GM12878 (cell line): ENCODE measurements around the gene AK5. TPM values are rescaled to one million over a fixed set of nuclear protein-coding genes. Genes with fewer than 3 reads are reported as not detected.
A peak's percentile ranks its signal among the peaks of the same experiment; 100 is the strongest.

ENCODE experiments used
- ATAC-seq: fragments of 200-7000 bp; cut with Tn5 transposase; 3 replicates; pipeline ENCODE4 v1.9.1; 2020; ENCODE audit warnings: mild to moderate bottlenecking, moderate library complexity
- BruUV-seq: library from RNA; stranded (reverse); fragments of 400-500 nt; replicated peaks from 2 replicates; lab custom pipeline; 2021; lab: Mats Ljungman, UMichigan
- CTCF ChIA-PET: fragments of 300-600 bp; sonication (Branson Sonifier 250); formaldehyde crosslinking; extraction: SDS; loops from one replicate; lab custom pipeline; 2021; ENCODE audit warnings: inconsistent platforms; lab: Yijun Ruan, JAX
- POLR2A ChIA-PET: fragments of 350-600 bp; formaldehyde crosslinking; extraction: SDS; loops from one replicate; lab custom pipeline; 2021; ENCODE audit warnings: inconsistent platforms; lab: Charles Lee
- RAD21 ChIA-PET: fragments of 300-600 bp; sonication (Branson Sonifier 250); formaldehyde crosslinking; loops from one replicate; lab custom pipeline; 2023; ENCODE audit warnings: antibody characterized with exemption; ENCODE audit not compliant: unreplicated experiment; lab: Charles Lee
- SMC1A ChIA-PET: fragments of 300-600 bp; sonication (Branson Sonifier 250); formaldehyde crosslinking; loops from one replicate; lab custom pipeline; 2023; ENCODE audit not compliant: unreplicated experiment, uncharacterized antibody; lab: Charles Lee
- DNase-seq: peaks from one replicate; pipeline ENCODE4 v3.0.0-alpha.2; 2011; ENCODE audit warnings: low read depth, low spot score
- FAIRE-seq: peaks from 3 replicates; lab custom pipeline; 2011; peaks lifted over from hg19 to GRCh38; lab: Jason Lieb, UNC
- H2AFZ ChIP-seq: 2 replicates; pipeline ENCODE4 v1.6.0; 2011; ENCODE audit warnings: low read depth, low read length, control low read depth; ENCODE audit not compliant: control insufficient read depth
- H3K27ac ChIP-seq: 2 replicates; pipeline ENCODE4 v1.5.1; 2011; ENCODE audit warnings: control low read depth; ENCODE audit not compliant: control insufficient read depth, insufficient read depth
- H3K27me3 ChIP-seq, 2 experiments: replicated peaks in 1 of 2; 2 replicates each; pipeline versions ENCODE4 v1.6.0 to v1.6.1; 2011; ENCODE audit warnings: low read length in 1 of 2; ENCODE audit not compliant: control insufficient read depth in 2 of 2, insufficient read depth in 2 of 2
- H3K36me3 ChIP-seq, 2 experiments: 2 replicates each; pipeline ENCODE4 v1.5.1; 2011; ENCODE audit warnings: low read length in 1 of 2; ENCODE audit not compliant: control insufficient read depth in 2 of 2, insufficient read depth in 2 of 2
- H3K4me1 ChIP-seq: 2 replicates; pipeline ENCODE4 v1.6.1; 2011; ENCODE audit warnings: mild to moderate bottlenecking, low read length, moderate library complexity, mixed read lengths; ENCODE audit not compliant: control insufficient read depth, insufficient read depth
- H3K4me2 ChIP-seq: 2 replicates; pipeline ENCODE4 v1.6.0; 2011; ENCODE audit warnings: control low read depth; ENCODE audit not compliant: control insufficient read depth, insufficient read depth
- H3K4me3 ChIP-seq: fragments of 200-600 bp; sonication (generic); 2 replicates; pipeline ENCODE4 v1.5.1; 2016
- H3K79me2 ChIP-seq: 2 replicates; pipeline ENCODE4 v1.6.0; 2011; ENCODE audit warnings: low read length; ENCODE audit not compliant: control insufficient read depth, insufficient read depth
- H3K9ac ChIP-seq: 2 replicates; pipeline ENCODE4 v1.8.0; 2011; ENCODE audit warnings: low read length, control low read depth, mixed read lengths; ENCODE audit not compliant: control insufficient read depth, insufficient read depth
- H3K9me3 ChIP-seq: replicated peaks from 3 replicates; pipeline ENCODE4 v1.5.1; 2011; ENCODE audit warnings: mild to moderate bottlenecking, low read length; ENCODE audit not compliant: control insufficient read depth, insufficient read depth
- H4K20me1 ChIP-seq: 2 replicates; pipeline ENCODE4 v1.6.0; 2011; ENCODE audit not compliant: control insufficient read depth, insufficient read depth
- CBX3 ChIP-seq: fragments of 200-600 bp; sonication (generic); IDR thresholded peaks from 2 replicates; pipeline ENCODE4 v1.6.1; 2016; ENCODE audit warnings: low read depth, borderline replicate concordance
- CEBPB ChIP-seq, 2 experiments: fragments of 150-350 bp in 1 of 2; IDR thresholded peaks; 2 replicates each; pipeline ENCODE4 v1.6.1; 2012 to 2014; ENCODE audit warnings: low read depth in 2 of 2, low read length in 2 of 2, borderline replicate concordance in 1 of 2, inconsistent platforms in 1 of 2
- EP300 ChIP-seq, 2 experiments: fragments of 150-350 bp in 1 of 2; IDR thresholded peaks; 2 replicates each; pipeline ENCODE4 v1.6.1; 2011 to 2012; ENCODE audit warnings: low read depth in 2 of 2, low read length in 2 of 2, borderline replicate concordance in 1 of 2, improper control_type of control experiment in 1 of 2, inconsistent platforms in 1 of 2; ENCODE audit not compliant: control insufficient read depth in 1 of 2
- FOXM1 ChIP-seq: IDR thresholded peaks from 2 replicates; pipeline ENCODE4 v1.6.1; 2012; ENCODE audit warnings: low read depth, mild to moderate bottlenecking, inconsistent platforms, low read length, moderate library complexity
- IKZF1 ChIP-seq: fragments of 450-650 bp; conservative IDR thresholded peaks from 2 replicates; pipeline ENCODE4 v1.6.1; 2017; ENCODE audit warnings: antibody characterized with exemption, mild to moderate bottlenecking
- IKZF2 ChIP-seq, 2 experiments: fragments of 450-650 bp; IDR thresholded peaks; 2 replicates each; pipeline ENCODE4 v1.6.1; 2017; ENCODE audit warnings: mild to moderate bottlenecking in 2 of 2, moderate library complexity in 2 of 2
- IRF3 ChIP-seq: fragments of 450-650 bp; IDR thresholded peaks from 2 replicates; pipeline ENCODE4 v1.6.1; 2014; ENCODE audit warnings: mild to moderate bottlenecking
- MEF2B ChIP-seq: fragments of 450-650 bp; IDR thresholded peaks from 2 replicates; pipeline ENCODE4 v1.6.1; 2018; ENCODE audit warnings: mild to moderate bottlenecking, moderate library complexity; ENCODE audit not compliant: partially characterized antibody, poor library complexity, severe bottlenecking
- RFX5 ChIP-seq: IDR thresholded peaks from 2 replicates; pipeline ENCODE4 v1.6.1; 2011; ENCODE audit warnings: low read depth, low read length, improper control_type of control experiment
- STAT3 ChIP-seq: IDR thresholded peaks from 2 replicates; pipeline ENCODE4 v1.6.1; 2011; ENCODE audit warnings: low read depth, low read length, improper control_type of control experiment
- TCF3 ChIP-seq: IDR thresholded peaks from 2 replicates; pipeline ENCODE4 v1.6.1; 2012; ENCODE audit warnings: low read depth, mild to moderate bottlenecking, low read length, borderline replicate concordance; ENCODE audit not compliant: insufficient read depth
- ZBED1 ChIP-seq: IDR thresholded peaks from 2 replicates; pipeline ENCODE4 v1.6.1; 2016; ENCODE audit warnings: borderline replicate concordance
- ZNF207 ChIP-seq: fragments of 450-650 bp; IDR thresholded peaks from 2 replicates; pipeline ENCODE4 v1.6.1; 2014; ENCODE audit warnings: antibody characterized with exemption, mild to moderate bottlenecking, borderline replicate concordance
- ZNF24 ChIP-seq: fragments of 450-650 bp; IDR thresholded peaks from 2 replicates; pipeline ENCODE4 v1.6.1; 2017; ENCODE audit warnings: antibody characterized with exemption, mild to moderate bottlenecking
- ZZZ3 ChIP-seq: IDR thresholded peaks from 2 replicates; pipeline ENCODE4 v1.6.1; 2011; ENCODE audit warnings: low read depth; ENCODE audit not compliant: control insufficient read depth, insufficient read length
- WGBS: methylation state at CpG from one replicate; pipeline ENCODE4 v1.1.6; 2016; ENCODE audit warnings: low lambda C conversion rate; ENCODE audit not compliant: insufficient replicate concordance, insufficient coverage; ENCODE audit errors: missing lambda C conversion rate; 5-methylcytosine and 5-hydroxymethylcytosine counted together
- in situ Hi-C: fragments of 300-500 bp; cut with MboI; formaldehyde crosslinking; loops from 9 replicates; pipeline ENCODE4 v1.14.3; 2018; ENCODE audit warnings: mixed read lengths
- intact Hi-C: fragments of 100-400 bp; cut with micrococcal nuclease; formaldehyde crosslinking; loops from one replicate; pipeline ENCODE4 v1.14.2; 2022; ENCODE audit not compliant: unreplicated experiment
- polyA plus RNA-seq, 11 experiments: library from polyadenylated mRNA; depleted of rRNA in 4 of 11; unstranded in 6 of 11; stranded (reverse) in 5 of 11; fragments of >200 nt; fragmentation: Nextera tagmentation in 4 of 11; fragmentation: Illumina TruSeq in 1 of 11; extraction: Ambion mirVana in 4 of 11; extraction: Trizol in 1 of 11; gene quantifications; 1 replicate in 1 of 11; 2 replicates in 10 of 11; pipeline versions ENCODE4 v1.2.1 to v1.2.3, GENCODE V29; 2011 to 2016; ENCODE audit warnings: inconsistent platforms in 2 of 11, missing spikeins in 2 of 11, low read depth in 1 of 11
- total RNA-seq, 4 experiments: library from RNA; depleted of rRNA in 3 of 4; stranded (reverse); fragments of >200 nt in 3 of 4; fragmentation: Illumina TruSeq in 1 of 4; extraction: Trizol in 1 of 4; gene quantifications; 2 replicates each; pipeline versions ENCODE4 v1.2.1 to v1.2.3, GENCODE V29; 2013 to 2021

Gene AK5
- total and polyA plus RNA-seq, 10 of the 15 experiments (the other 5 are each of a cell fraction or from before 2014, with no cell fraction given): 0.08 to 0.33 TPM; not detected in 8

DNA sequence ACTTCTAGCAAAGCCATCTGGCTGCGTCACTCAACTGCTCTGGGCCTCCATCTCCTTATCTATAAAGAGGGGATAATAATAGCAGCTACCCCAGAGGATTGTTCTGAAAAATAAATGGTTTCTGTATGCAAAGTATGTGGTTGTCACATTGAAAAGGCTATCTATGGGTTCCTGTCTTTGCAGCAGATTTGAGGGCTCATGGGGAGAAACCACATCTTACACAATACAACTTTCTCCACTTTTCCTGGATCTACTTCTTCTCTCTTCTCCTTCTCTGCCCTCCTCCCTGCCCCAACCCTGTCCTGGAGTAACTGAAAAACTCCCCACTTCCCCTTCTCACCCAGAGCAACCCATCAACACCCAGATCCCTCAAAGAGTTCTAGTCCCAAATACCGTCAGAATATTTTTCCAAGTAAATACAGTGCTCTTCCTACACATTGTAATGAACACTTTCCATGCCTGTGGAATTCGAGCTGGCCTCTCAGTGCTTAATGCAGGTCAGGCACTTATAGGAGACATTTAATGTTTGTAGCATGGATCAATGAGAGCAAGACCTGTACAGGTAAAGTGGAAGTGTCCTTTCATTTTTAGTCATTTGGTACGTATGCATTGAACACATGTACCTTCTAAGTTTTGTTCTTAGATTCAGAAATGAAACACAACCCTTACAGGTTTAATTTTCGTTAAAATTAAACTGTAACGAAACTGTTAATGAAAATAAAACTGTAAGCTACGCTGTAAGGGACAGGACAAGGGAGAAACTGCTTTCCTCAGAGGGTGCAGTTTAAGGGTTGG, 131.9 kb downstream of the AK5 start (continued):
- TF ChIP-seq MEF2B: peak; percentile 42
- peak; percentile 26 to 45; a peak in 1 of 4 replicates for TF ChIP-seq IKZF2 (IDR thresholded peaks at IDR 0.05)
- 0 out of 2 replicates have a peak, but pooled peaks have one; percentile 23 for TF ChIP-seq FOXM1
- peak; percentile 23; the same call in 1 of the 2 replicates for TF ChIP-seq IKZF1
- TF ChIP-seq ZBED1: no peak
- 0 out of 4 replicates have a peak, but pooled peaks of 1 of the 2 experiments have one; percentile 44 for TF ChIP-seq EP300 (IDR thresholded peaks at IDR 0.05; ENCODE audit: borderline replicate concordance in 1 of 2, control insufficient read depth in 1 of 2, low read depth in 2 of 2, low read length in 2 of 2)

DNA sequence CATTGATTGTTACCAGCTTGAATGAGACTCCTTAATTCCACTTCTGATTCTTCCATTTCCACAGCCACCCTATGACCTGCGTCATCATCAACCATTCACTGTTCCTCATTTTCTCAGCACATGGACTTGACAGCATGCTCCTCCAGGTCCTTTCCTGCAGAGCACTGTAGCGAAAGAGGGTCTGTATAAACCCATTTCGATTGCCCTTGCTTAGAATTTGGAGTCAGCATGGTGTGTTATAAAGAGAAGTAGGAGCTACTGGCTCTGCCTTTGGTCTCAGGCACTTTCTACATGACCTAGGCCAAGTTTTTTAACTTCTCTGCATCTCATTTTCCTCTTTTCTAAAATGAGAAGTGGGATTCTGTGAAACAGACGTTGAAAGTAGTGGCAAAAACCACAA, 133.8 kb downstream of the AK5 start:
- no TSS peak for BruUV-seq
- Histone ChIP-seq H3K27me3 (no peaks in the 10 kb centered on the region), H3K9ac (no peak overlapping the region), H3K79me2 (no peaks in the 10 kb centered on the region), H4K20me1 (no peaks in the 10 kb centered on the region), H3K4me3 (no peak overlapping the region), H3K36me3 (no peaks in the 10 kb centered on the region), H3K9me3 (peaks cover 2% of the 10 kb centered on the region; the same call in 2 of the 3 replicates), H3K4me1 (peaks cover 27% of the 10 kb centered on the region), H2AFZ (no peak overlapping the region), H3K4me2 (no peak overlapping the region), H3K27ac (no peak overlapping the region)
- ChIA-PET POLR2A (no interaction called here), RAD21 (no interaction called here), SMC1A (no interaction called here), CTCF (interaction anchor here (0.7 kb wide), 1 partner anchor 31 kb away, joined by 4 read pairs; no protein-coding TSS in a partner anchor)
- ATAC-seq: no peak
- intact Hi-C loops: loop anchor here (10.0 kb wide), 1 partner anchor 261 kb away; no protein-coding TSS in a partner anchor
- no peak for DNase-seq
- TF ChIP-seq ZNF24 (no peak), RFX5 (no peak), CBX3 (no peak), ZZZ3 (no peak), TCF3 (no peak), STAT3 (no peak), IRF3 (no peak), ZBED1 (no peak), CEBPB (IDR thresholded peaks at IDR 0.05; ENCODE audit: borderline replicate concordance in 1 of 2, low read depth in 2 of 2, low read length in 2 of 2) (no peak), ZNF207 (no peak)
- FAIRE-seq: no peak
- WGBS: 8% methylated on average over 4 of the region's 4 CpGs
- in situ Hi-C loops: no loop called here
